Hepatocyte (in vitro differentiated cells): ENCODE measurements around the gene FAM20B. TPM values are rescaled to one million over a fixed set of nuclear protein-coding genes. Genes with fewer than 3 reads are reported as not detected.

Experiments
- DNase-seq: peaks from one replicate; pipeline ENCODE4 v3.0.0-alpha.2; 2016; ENCODE audit warnings: low spot score
- H2AFZ ChIP-seq: fragments of 200-600 bp; sonication (generic); 2 replicates; pipeline ENCODE4 v1.6.0; 2016; ENCODE audit warnings: antibody characterized with exemption, mild to moderate bottlenecking
- H3K27ac ChIP-seq: fragments of 200-600 bp; sonication (generic); 2 replicates; pipeline ENCODE4 v1.5.1; 2016; ENCODE audit warnings: mild to moderate bottlenecking
- H3K27me3 ChIP-seq: fragments of 200-600 bp; sonication (generic); 2 replicates; pipeline ENCODE4 v1.6.1; 2016
- H3K36me3 ChIP-seq: fragments of 200-600 bp; sonication (generic); replicated peaks from 2 replicates; pipeline ENCODE4 v1.5.1; 2016; ENCODE audit warnings: low read depth; ENCODE audit not compliant: insufficient read depth
- H3K4me1 ChIP-seq: fragments of 200-600 bp; sonication (generic); 2 replicates; pipeline ENCODE4 v1.5.1; 2016; ENCODE audit warnings: mild to moderate bottlenecking, moderate library complexity; ENCODE audit not compliant: insufficient read depth
- H3K4me2 ChIP-seq: fragments of 200-600 bp; sonication (generic); 2 replicates; pipeline ENCODE4 v1.6.0; 2016
- H3K4me3 ChIP-seq: fragments of 200-600 bp; sonication (generic); 2 replicates; pipeline ENCODE4 v1.5.1; 2016; ENCODE audit warnings: mild to moderate bottlenecking
- H3K79me2 ChIP-seq: fragments of 200-600 bp; sonication (generic); 2 replicates; pipeline ENCODE4 v1.6.0; 2017; ENCODE audit warnings: mild to moderate bottlenecking
- H3K9me2 ChIP-seq: fragments of 200-600 bp; sonication (generic); replicated peaks from 2 replicates; pipeline ENCODE4 v1.6.0; 2017; ENCODE audit warnings: mild to moderate bottlenecking; ENCODE audit not compliant: insufficient read depth
- H3K9me3 ChIP-seq: fragments of 200-600 bp; sonication (generic); 2 replicates; pipeline ENCODE4 v1.5.1; 2016; ENCODE audit warnings: low read depth, mild to moderate bottlenecking
- H4K20me1 ChIP-seq: fragments of 200-600 bp; sonication (generic); 2 replicates; pipeline ENCODE4 v1.6.0; 2016; ENCODE audit warnings: mild to moderate bottlenecking; ENCODE audit not compliant: insufficient read depth, poor library complexity, severe bottlenecking
- CTCF ChIP-seq: fragments of 200-600 bp; sonication (generic); IDR thresholded peaks from 2 replicates; pipeline ENCODE4 v1.5.1; 2016; ENCODE audit warnings: antibody characterized with exemption, mild to moderate bottlenecking; ENCODE audit not compliant: poor library complexity
- EZH2 ChIP-seq: fragments of 200-600 bp; sonication (generic); IDR thresholded peaks from 2 replicates; pipeline ENCODE4 v1.6.1; 2016; ENCODE audit warnings: antibody characterized with exemption, mild to moderate bottlenecking, borderline replicate concordance
- EZH2phosphoT487 ChIP-seq: fragments of 200-600 bp; sonication (generic); IDR thresholded peaks from one replicate; pipeline ENCODE4 v1.6.1; 2018; ENCODE audit warnings: antibody characterized with exemption, mild to moderate bottlenecking, low read depth, moderate library complexity; ENCODE audit not compliant: unreplicated experiment, severe bottlenecking
- WGBS: methylation state at CpG from one replicate; pipeline ENCODE4 v1.1.6; 2016; ENCODE audit warnings: low lambda C conversion rate; ENCODE audit errors: missing lambda C conversion rate; 5-methylcytosine and 5-hydroxymethylcytosine counted together
- polyA plus RNA-seq: library from polyadenylated mRNA; unstranded; fragments of >200 nt; fragmentation: Nextera tagmentation; extraction: Ambion mirVana; gene quantifications from 2 replicates; pipeline ENCODE4 v1.2.1, GENCODE V29; 2016
- total RNA-seq: library from RNA; depleted of rRNA; stranded (reverse); fragments of >200 nt; gene quantifications from 2 replicates; pipeline ENCODE4 v1.2.3, GENCODE V29; 2014

Gene FAM20B
- total and polyA plus RNA-seq, 2 experiments from 2014 or later = 9.2 to 37.6 TPM

GRCh38 chr1:179077396-179077795 lies 51.7 kb downstream of the FAM20B start:
- peaks cover 4% of the 10 kb centered on the region for H3K79me2 ChIP-seq
- H4K20me1 ChIP-seq = no peaks in the 10 kb centered on the region
- no peak overlapping the region for H3K27ac ChIP-seq
- no peak for DNase-seq
- no peak for TF ChIP-seq EZH2
- no peak for TF ChIP-seq CTCF
- TF ChIP-seq EZH2phosphoT487 = no peak
- H3K9me3 ChIP-seq = no peaks in the 10 kb centered on the region
- H2AFZ ChIP-seq = no peak overlapping the region
- H3K9me2 ChIP-seq = no peaks in the 10 kb centered on the region
- H3K27me3 ChIP-seq = no peaks in the 10 kb centered on the region
- peaks cover 10% of the 10 kb centered on the region for H3K4me1 ChIP-seq
- no peak overlapping the region for H3K4me2 ChIP-seq
- H3K4me3 ChIP-seq = no peak overlapping the region
- WGBS = 81% methylated on average over 7 of the region's 7 CpGs
- H3K36me3 ChIP-seq = no peaks in the 10 kb centered on the region

- Histone ChIP-seq H3K4me2 (no peak overlapping the region), H4K20me1 (no peaks in the 10 kb centered on the region), H3K9me2 (no peaks in the 10 kb centered on the region), H3K79me2 (peaks cover 21% of the 10 kb centered on the region), H3K9me3 (no peaks in the 10 kb centered on the region), H3K4me3 (no peak overlapping the region), H2AFZ (no peak overlapping the region), H3K27ac (no peak overlapping the region), H3K36me3 (no peaks in the 10 kb centered on the region), H3K27me3 (no peaks in the 10 kb centered on the region), H3K4me1 (peaks cover 16% of the 10 kb centered on the region)
- DNase-seq = peak; percentile 85
- TF ChIP-seq CTCF (peak; percentile 74), EZH2 (no peak)
- 62% methylated on average over 17 of the region's 18 CpGs for WGBS
These were observed 53.5 kb downstream of the FAM20B start for GRCh38 chr1:179079113-179079761.

- Histone ChIP-seq H3K79me2 (peaks cover 27% of the 10 kb centered on the region), H3K27me3 (no peaks in the 10 kb centered on the region), H3K9me2 (no peaks in the 10 kb centered on the region), H4K20me1 (no peaks in the 10 kb centered on the region), H3K9me3 (no peaks in the 10 kb centered on the region), H3K36me3 (no peaks in the 10 kb centered on the region), H3K4me1 (peaks cover 16% of the 10 kb centered on the region), H3K4me2 (peak overlapping the region; percentile 100), H2AFZ (peak overlapping the region; percentile 55), H3K4me3 (peak overlapping the region; percentile 86), H3K27ac (peak overlapping the region; percentile 85)
- no peak for DNase-seq
- WGBS = 54% methylated on average over 18 of the region's 18 CpGs
- TF ChIP-seq EZH2 = no peak
- TF ChIP-seq CTCF = no peak
- no peak for TF ChIP-seq EZH2phosphoT487
These were observed 55.4 kb downstream of the FAM20B start for GRCh38 chr1:179080866-179081686.
